ENCODE data around the gene ZNF490.
"Not testable (repeated sequence)": the region's sequence is repeated elsewhere in the genome, so short reads cannot be mapped to it uniquely, and the experiment has no call there.

The ZNF490 gene

DNA sequence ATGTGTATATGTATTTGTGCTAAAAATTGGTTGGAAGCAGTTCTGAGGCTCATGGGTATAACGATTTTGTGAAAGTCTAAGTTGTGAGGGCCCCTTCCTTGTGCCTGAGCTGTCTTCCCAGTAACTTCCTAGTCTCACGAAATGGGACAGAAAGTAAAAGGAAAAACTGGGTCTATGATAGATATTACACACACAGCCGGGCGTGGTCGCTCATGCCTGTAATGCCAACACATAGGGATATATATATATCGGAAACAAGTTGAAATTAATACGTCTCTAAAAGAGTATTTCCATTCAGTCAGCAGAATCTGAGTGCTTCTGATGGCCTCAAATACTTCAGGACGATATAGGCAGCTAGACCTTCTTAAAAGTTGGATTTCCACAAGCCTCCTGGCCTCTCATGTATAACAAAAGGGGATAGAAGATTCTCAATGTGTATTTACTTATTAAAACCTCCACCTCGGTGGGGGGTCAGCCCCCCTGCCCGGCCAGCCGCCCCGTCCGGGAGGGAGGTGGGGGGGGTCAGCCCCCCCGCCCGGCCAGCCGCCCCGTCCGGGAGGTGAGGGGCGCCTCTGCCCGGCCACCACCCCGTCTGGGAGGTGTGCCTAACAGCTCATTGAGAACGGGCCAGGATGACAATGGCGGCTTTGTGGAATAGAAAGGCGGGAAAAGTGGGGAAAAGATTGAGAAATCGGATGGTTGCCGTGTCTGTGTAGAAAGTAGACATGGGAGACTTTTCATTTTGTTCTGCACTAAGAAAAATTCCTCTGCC is 10.8 kb upstream of the ZNF490 start:
- not testable (repeated sequence) for DNase-seq (ENCODE audit: low spot score)

DNA sequence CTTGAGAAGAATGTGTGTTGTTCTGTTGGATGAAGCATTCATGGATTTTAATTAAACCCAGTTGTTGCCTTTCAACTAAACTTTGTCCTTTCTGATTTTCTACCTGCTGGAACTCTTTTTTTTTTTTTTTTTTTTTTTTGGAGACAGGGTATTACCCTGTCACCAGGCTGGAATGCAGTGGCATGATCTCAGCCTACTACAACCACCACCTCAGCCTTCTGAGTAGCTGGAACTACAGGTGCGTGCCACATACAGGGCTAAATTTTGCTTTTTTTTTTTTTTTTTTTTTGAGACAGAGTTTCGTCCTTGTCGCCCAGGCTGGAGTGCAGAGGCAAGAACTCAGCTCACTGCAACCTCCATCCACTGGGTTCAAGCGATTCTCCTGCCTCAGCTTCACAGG is 7.0 kb upstream of the ZNF490 start:
- DNase-seq (ENCODE audit: low spot score): no peak

DNA sequence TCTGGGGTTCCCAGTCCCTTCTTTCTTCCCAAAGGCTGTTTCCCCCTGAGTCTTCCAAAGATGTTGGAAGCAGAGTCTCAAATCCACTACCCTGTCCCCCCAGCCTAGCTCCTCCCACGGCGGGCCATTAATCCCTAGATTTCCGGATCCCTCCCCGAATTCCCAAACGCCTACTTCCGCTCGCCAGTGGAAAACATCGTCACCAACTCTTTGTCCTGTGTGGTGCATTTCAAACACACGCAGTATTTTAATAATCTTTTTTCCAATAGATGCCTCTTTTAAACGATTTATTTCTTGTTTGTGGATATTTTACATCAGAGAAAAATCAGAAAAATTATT is 717 bp upstream of the ZNF490 start:
- DNase-seq (ENCODE audit: low spot score): peak; percentile 86

DNA sequence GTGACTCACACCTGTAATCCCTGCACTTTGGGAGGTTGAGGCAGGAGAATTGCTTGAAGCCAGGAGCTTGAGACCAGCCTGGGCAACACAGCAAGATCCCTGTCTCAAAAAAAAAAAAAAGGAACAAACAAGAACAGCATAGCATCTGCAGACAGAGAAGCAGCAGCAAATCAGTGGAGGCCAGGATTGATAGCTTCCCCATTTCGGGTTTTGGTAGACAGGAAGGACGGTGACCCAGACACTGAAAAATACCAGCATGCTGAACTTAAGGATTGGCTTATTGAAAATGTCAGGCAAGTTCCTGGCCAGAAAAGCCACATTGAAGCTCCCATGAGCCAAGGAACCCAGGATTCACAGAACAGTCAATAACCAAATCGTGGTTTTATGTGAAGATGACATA is 3.0 kb downstream of the ZNF490 start:
- no peak for DNase-seq (ENCODE audit: low spot score)

DNA sequence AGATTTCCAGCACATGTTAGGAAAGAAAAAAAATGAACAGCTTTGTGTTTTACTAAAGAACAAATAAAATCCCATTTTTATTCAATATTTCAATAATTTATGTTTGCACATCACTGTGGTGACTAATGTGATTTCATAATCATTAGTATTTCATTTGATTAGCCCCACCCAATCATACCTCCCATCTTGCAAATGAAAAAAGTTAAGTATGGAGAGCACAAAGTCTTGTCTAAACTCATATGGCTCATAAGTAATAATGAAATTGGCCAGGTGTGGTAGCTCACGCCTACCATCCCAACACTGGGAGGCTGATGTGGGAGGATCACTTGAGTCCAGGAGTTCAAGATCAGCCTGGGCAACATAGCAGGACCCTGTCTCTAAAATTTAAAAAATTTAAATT is 3.8 kb downstream of the ZNF490 start:
- DNase-seq (ENCODE audit: low spot score): no peak

DNA sequence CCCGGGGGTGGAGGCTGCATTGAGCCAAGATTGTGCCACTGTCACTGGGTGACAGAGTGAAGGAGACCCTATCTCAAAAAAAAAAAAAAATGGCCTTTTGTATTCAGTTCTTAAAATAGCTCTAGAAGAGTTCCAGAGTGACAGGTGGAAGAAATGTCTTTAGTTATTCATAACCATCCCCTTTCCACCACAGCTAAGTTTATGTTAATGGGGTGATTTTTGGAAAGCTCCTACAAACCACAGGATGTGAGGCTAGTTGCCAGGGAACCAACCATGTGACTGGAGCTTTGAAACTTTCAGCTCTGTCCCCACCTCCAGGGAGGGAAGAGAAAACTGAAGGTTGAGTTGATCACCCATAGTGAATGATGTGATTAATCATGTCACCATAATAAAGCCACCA is 6.9 kb downstream of the ZNF490 start:
- no peak for DNase-seq (ENCODE audit: low spot score)

DNA sequence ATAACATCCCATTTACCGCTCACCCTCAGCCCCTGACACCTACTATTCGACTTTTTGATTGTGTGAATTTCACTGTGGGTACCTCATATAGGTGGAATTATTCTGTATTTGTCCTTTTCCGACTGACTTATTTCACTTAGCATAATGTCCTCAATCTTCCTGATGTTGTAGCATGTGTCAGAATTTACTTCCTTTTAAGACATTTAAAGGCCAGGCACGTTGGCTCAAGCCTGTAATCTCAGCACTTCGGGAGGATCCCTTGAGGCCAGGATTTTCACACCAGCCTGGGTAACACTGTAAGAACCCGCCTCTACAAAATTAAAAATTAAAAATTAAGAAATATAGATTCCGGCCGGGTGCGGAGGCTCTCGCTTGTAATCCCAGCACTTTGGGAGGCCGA is 13.0 kb downstream of the ZNF490 start:
- no peak for DNase-seq (ENCODE audit: low spot score)

DNA sequence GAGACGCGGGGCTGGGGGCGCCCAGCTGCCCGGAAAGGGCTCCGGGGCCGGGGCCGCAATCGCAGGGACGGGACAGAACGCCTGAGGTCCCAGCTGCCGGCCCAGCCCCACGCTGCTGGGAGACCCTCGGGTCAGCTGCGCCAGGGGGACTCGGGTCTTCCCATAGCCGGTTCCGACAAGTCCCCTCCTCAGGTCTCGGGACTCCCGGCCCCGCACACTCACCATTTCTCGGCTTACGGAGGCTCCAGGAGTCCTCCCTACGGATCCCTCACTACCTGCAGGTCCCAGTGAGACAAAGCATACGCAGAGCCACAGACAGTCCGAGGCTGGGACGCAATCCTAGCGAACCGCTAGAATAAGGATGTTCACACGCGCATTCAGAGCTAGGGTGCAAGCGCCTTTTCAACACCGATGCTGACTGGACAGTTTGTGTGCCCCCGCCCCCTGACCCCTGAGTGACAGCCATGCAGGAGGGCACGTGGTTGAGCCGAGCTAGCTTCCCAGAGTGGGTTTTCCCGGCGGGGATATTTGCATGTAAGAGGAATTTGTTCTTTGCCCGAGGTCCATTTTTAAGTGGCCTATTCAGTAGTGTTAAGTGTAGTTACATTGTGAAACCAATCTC is 13.6 kb downstream of the ZNF490 start:
- DNase-seq (ENCODE audit: low spot score): no peak

DNA sequence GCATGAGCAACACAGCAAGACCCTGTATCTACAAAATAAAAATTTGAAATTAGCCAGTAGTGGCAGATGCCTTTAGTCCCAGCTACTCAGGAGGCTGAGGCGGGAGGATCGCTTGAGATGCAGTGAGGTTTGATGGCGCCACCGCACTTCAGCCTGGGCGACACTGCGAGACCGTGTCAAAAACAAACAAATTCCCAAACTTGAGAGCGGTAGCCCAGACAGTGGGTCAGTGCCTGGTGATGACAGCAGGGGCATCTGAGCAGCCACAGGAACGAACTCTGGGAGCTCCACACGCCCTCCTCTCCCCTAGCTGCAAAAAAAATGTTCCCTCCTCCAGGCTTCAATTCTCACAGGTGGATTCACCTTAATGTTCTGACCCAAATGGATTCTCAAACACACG is 14.1 kb downstream of the ZNF490 start:
- no peak for DNase-seq (ENCODE audit: low spot score)

DNA sequence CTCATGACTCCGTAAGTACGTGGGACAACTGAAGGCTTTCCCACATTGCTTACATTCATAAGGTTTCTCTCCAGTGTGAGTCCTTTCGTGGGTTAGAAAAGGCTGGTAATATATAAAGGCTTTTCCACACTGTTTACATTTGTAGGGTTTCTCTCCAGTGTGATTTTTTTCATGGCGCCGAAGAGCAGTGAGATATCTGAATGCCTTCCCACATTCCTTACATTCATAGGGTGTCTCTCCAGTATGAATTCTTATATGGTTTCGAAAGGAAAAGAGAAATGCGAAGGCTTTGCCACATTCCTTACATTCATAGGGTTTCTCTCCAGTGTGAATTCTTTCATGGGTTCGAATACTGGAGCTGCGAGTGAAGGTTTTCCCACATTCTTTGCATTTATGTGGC is 29.5 kb downstream of the ZNF490 start:
- DNase-seq (ENCODE audit: low spot score): no peak

DNA sequence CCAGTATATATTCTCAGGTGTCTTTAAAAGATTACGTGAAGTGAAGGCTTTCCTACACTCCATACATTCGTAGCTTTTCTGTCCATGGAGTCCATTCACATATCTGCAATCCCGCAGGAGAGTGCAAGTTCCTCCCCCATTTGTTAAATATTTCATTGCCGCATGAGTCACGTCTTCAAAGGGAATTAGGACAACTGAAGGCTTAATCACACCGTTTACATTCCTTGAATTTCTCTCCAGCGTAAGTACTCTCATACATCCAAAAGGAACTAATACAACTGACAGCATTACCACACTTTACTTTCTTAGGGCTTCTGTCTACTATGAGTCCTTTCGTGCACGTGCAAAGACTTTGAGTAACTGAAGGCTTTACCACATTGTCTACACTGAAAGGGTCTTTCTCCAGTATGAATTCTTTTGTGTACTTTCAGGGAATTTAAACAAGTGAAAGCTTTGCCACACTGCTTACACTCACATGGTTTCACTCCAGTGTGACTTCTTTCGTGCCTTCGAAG is 30.4 kb downstream of the ZNF490 start:
- no peak for DNase-seq (ENCODE audit: low spot score)

DNA sequence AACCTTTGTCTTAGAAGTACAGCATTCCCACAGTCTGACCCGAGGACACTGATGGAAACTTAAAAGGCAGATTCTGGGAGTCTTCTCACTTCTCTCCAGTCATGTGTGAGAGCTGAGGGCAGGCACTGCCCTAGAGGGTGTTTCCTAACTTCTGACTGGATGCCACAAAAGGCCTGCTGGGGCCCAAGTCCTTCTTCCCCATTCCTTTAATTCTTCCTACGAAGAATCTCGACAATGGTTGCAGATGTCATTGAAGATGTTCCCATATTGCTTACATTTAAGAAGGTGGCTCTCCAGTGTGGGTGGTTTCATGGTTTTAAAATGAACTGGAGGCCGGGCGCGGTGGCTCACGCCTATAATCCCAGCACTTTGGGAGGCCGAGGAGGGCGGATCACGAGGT is 32.0 kb downstream of the ZNF490 start:
- DNase-seq (ENCODE audit: low spot score): no peak

DNA sequence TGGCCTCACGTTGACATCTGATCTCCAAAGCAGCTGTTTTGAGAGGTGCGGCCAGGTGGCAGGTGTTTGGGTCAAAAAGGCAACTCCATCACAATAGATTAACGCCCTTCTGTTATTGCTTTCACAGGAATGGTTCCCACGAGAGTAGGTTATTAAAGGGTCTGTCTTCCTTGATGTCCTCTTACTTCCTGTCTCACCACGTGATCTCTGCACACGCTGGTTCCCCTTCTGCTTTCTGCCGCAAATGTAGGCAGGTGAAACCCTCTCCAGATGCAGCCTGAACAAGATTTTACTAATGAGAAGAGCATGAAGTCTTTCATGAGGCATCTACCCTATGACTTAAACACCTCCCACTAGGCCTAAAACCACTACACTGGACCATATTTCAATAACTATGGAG is 36.6 kb downstream of the ZNF490 start:
- no peak for DNase-seq (ENCODE audit: low spot score)

DNA sequence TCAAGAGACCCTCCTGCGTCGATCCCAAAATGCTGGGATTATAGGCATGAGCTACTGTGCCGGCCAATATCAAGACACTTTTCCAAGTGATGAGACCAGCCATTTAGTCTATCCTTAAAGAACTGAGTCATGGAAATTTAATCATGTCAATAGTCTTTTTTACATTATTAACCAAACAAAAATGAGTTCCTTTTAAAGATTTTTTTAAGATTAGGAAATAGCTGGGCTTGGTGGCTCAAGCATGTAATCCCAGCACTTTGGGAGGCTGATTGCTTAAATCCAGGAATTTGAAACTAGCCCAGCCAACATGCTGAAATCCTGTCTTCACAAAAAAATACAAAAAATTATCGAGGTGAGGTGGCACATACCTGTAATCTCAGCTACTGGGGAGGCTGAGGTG is 42.7 kb downstream of the ZNF490 start:
- no peak for DNase-seq (ENCODE audit: low spot score)

DNA sequence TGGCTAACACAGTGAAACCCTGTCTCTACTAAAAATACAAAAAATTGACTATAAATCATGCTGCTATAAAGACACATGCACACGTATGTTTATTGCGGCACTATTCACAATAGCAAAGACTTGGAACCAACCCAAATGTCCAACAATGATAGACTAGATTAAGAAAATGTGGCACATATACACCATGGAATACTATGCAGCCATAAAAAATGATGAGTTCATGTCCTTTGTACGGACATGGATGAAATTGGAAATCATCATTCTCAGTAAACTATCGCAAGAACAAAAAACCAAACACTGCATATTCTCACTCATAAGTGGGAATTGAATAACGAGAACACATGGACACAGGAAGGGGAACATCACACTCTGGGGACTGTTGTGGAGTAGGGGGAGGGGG is 44.2 kb downstream of the ZNF490 start:
- not testable (repeated sequence) for DNase-seq (ENCODE audit: low spot score)

DNA sequence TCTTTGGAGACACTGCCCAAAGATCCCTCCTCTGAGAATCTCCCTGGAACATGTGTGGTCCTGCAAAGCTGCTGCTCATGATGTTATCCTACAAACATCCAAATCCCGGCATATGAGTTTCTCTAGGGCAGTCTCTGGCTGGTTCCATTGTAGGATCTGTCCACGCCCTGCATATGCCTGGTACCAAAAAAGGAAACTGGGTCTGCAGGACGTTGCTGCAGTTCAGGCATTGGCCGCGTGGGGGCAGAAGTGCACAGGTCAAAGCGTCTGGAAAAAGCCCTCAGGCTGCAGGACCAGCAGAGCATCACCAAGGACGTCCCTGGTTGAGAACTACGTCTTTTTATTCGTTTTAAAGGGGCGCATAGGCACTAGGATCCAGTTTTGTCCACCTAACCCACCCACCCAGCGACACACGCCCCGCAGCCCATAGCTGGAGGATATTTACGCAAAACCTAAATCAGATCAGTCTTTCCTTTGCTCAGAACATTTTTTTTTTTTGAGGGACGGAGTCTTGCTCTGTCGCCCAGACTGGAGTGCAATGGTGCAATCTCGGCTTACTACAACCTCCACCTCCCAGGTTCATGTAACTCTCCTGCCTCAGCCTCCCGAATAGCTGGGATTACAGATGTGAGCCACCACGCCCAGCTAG is 46.5 kb downstream of the ZNF490 start:
- peak; percentile 90 for DNase-seq (ENCODE audit: low spot score)

DNA sequence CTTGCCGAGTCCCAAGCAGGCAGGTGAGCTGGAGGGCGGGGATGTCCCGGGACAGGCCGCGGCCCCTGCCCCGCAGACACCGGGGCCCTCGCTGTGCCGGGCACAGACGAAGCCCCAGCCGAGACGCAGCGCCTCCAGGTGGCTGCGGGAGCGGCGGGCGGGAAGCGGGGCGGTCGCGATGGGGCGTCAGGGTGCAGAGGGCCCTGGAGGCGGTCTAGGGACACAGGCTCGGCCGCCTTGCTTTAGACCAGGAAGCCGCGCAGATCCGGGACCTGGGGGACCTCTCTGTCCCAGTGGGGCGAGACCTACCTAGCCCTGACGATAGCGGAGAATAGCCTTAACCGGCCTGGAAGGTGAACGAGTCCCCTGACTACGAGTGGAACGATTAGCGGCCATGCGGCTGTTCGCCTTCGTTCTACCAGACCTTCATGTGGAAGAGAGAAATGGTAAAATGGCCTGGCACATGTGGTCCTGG is 55.1 kb downstream of the ZNF490 start:
- DNase-seq (ENCODE audit: low spot score): no peak

DNA sequence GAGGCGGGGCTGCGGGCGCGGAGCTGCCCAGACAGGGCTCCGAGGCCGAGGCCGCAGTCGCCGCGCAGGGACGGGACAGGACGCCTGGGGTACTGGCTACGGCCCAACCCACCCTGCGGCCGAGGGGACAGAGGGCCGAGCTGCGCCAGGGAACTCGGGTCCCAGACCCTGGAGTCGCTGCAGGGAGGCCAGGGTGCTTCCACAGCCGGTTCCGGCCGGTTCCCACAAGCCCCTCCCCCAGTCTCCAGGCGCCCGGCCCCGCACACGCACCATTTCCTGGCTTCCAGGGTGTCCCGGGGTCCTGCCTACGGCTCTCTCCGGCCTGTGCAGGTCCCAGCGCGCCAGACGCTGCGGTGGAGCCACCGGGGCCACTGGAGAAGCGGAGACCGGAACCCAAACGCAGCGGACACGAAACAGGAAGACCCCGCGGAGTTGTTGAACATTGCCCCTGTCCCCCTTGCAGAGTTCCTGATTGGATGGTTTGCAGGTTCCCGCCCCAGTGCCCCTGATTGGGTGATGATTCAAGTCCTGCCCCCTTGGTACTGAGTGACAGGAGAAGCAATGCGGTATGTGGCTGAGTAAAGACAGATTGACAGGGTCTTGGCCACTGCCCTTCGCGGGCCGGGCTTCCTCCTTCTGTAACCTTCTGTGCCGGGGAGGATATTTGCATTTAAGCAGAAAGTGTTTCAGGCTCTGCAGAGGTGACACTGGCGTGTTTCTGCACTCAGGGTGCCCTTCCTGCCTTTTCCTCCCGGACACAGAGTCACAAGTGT is 59.4 kb downstream of the ZNF490 start, which contains the start of gene ZNF564:
ZNF564 (minus strand) TSS at position 423 of the 773 bp plus-strand sequence; CDS start at position 273, 150 bp downstream.
- DNase-seq (ENCODE audit: low spot score): peak; percentile 95

DNA sequence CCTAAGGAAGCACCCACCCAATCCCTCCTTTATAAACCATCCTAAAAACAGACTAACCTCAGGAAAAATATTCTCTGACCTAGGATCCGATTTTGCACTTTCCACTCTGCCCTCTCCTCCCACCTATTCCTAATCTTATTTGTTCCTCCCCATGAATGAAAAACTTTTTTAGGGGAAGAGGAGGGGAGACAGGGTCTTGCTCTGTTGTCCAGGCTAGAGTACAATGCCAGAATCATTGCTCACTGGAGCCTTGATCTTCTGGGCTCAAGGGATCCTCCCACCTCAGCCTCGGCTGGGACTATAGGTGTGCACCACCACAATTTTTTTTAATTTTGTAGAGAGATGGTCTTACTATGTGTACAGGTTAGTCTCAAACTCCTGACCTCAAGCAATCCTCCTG is 63.7 kb downstream of the ZNF490 start:
- DNase-seq (ENCODE audit: low spot score): no peak

DNA sequence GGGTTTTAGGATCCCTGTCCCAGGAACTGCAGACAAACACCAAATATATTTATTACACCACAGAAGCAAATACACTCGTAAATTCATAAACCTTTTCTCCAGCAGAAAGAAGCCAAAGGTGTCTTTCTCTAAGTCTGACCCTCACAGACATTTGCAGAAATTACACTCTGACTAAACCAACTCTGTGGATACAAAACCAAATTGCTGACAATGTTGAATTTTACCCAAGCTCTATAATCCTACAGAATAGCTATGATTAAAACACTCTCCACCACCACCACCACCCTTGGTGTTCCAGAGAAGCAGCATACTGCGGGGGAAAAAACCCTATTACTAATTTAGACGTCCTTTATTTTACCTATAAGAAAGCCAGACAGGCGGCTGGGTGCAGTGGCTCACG is 64.5 kb downstream of the ZNF490 start:
- DNase-seq (ENCODE audit: low spot score): no peak

DNA sequence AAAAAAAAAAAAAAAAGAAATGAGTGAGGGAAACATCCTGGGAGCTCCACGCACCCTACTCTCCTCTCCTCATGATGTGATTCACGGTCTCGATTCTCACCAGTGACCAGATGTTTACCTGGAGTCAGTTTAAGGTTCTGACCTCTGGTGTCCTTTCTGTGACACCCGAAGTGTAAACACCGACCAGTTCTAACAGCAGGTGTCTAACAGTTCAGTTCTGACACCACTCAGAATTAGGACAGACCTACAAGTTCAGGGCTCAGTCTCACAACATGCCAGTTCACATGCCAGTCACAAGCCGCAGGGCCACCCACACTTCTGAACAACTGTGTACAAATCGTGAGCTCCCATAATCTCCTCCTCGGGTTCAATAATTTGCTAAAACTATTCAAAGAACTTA is 65.3 kb downstream of the ZNF490 start:
- no peak for DNase-seq (ENCODE audit: low spot score)

DNA sequence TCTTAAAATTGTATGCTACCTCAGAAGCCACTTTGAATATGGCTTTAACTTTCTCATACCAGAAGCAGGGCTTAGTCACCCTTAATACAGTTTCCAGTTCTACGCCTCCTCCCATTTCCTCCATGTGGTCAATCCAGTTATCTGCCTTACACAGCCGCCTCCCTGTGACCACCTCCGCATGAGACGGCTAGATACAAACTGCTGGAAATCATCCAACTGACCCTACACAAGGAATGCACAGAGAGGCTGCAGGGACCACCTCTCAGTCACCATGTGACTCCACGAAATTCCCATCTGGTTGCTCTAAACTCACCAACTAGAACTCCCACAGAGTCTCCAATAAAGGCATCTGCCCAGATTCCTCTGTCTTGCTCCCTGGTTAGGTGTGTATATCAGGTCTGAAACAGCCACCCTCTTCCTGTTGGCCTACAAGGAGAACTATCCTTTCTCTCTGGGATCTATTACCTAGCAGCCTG is 66.2 kb downstream of the ZNF490 start:
- DNase-seq (ENCODE audit: low spot score): no peak

Data from D341Med (cell line).